ENCODE measurements around the gene GPC1. TPM values are rescaled to one million over a fixed set of nuclear protein-coding genes. Genes with fewer than 3 reads are reported as not detected.

The GPC1 gene
- total and polyA plus RNA-seq, 2 experiments from 2014 or later = 9.0 to 46.2 TPM

- TF ChIP-seq NANOG (IDR thresholded peaks at IDR 0.05; ENCODE audit: borderline replicate concordance) (no peak), JUNB (IDR thresholded peaks at IDR 0.05; ENCODE audit: unreplicated experiment) (no peak), EZH2 (IDR thresholded peaks at IDR 0.05; ENCODE audit: low read depth, unreplicated experiment) (no peak), EZH2phosphoT487 (IDR thresholded peaks at IDR 0.05; ENCODE audit: unreplicated experiment) (no peak), ZNF114 (CRISPR knock-in tag; IDR thresholded peaks at IDR 0.05) (no peak), STAT1 (IDR thresholded peaks at IDR 0.05; ENCODE audit: unreplicated experiment) (no peak), ZNF331 (CRISPR knock-in tag; IDR thresholded peaks at IDR 0.05; ENCODE audit: low read depth) (no peak), CREB1 (CRISPR knock-in tag; IDR thresholded peaks at IDR 0.05; ENCODE audit: low read depth) (no peak), POLR2AphosphoS5 (IDR thresholded peaks at IDR 0.05; ENCODE audit: low read depth) (no peak), REST (IDR thresholded peaks at IDR 0.05; ENCODE audit: unreplicated experiment) (no peak)
- TF ChIP-seq, protein P1, sequence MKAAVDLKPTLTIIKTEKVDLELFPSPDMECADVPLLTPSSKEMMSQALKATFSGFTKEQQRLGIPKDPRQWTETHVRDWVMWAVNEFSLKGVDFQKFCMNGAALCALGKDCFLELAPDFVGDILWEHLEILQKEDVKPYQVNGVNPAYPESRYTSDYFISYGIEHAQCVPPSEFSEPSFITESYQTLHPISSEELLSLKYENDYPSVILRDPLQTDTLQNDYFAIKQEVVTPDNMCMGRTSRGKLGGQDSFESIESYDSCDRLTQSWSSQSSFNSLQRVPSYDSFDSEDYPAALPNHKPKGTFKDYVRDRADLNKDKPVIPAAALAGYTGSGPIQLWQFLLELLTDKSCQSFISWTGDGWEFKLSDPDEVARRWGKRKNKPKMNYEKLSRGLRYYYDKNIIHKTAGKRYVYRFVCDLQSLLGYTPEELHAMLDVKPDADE (IDR thresholded peaks at IDR 0.05) = no peak
- TF ChIP-seq, protein P2, sequence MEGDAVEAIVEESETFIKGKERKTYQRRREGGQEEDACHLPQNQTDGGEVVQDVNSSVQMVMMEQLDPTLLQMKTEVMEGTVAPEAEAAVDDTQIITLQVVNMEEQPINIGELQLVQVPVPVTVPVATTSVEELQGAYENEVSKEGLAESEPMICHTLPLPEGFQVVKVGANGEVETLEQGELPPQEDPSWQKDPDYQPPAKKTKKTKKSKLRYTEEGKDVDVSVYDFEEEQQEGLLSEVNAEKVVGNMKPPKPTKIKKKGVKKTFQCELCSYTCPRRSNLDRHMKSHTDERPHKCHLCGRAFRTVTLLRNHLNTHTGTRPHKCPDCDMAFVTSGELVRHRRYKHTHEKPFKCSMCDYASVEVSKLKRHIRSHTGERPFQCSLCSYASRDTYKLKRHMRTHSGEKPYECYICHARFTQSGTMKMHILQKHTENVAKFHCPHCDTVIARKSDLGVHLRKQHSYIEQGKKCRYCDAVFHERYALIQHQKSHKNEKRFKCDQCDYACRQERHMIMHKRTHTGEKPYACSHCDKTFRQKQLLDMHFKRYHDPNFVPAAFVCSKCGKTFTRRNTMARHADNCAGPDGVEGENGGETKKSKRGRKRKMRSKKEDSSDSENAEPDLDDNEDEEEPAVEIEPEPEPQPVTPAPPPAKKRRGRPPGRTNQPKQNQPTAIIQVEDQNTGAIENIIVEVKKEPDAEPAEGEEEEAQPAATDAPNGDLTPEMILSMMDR (conservative IDR thresholded peaks at IDR 0.05; ENCODE audit: low read depth in 2 of 2) = no peak
- TF ChIP-seq, protein P3, sequence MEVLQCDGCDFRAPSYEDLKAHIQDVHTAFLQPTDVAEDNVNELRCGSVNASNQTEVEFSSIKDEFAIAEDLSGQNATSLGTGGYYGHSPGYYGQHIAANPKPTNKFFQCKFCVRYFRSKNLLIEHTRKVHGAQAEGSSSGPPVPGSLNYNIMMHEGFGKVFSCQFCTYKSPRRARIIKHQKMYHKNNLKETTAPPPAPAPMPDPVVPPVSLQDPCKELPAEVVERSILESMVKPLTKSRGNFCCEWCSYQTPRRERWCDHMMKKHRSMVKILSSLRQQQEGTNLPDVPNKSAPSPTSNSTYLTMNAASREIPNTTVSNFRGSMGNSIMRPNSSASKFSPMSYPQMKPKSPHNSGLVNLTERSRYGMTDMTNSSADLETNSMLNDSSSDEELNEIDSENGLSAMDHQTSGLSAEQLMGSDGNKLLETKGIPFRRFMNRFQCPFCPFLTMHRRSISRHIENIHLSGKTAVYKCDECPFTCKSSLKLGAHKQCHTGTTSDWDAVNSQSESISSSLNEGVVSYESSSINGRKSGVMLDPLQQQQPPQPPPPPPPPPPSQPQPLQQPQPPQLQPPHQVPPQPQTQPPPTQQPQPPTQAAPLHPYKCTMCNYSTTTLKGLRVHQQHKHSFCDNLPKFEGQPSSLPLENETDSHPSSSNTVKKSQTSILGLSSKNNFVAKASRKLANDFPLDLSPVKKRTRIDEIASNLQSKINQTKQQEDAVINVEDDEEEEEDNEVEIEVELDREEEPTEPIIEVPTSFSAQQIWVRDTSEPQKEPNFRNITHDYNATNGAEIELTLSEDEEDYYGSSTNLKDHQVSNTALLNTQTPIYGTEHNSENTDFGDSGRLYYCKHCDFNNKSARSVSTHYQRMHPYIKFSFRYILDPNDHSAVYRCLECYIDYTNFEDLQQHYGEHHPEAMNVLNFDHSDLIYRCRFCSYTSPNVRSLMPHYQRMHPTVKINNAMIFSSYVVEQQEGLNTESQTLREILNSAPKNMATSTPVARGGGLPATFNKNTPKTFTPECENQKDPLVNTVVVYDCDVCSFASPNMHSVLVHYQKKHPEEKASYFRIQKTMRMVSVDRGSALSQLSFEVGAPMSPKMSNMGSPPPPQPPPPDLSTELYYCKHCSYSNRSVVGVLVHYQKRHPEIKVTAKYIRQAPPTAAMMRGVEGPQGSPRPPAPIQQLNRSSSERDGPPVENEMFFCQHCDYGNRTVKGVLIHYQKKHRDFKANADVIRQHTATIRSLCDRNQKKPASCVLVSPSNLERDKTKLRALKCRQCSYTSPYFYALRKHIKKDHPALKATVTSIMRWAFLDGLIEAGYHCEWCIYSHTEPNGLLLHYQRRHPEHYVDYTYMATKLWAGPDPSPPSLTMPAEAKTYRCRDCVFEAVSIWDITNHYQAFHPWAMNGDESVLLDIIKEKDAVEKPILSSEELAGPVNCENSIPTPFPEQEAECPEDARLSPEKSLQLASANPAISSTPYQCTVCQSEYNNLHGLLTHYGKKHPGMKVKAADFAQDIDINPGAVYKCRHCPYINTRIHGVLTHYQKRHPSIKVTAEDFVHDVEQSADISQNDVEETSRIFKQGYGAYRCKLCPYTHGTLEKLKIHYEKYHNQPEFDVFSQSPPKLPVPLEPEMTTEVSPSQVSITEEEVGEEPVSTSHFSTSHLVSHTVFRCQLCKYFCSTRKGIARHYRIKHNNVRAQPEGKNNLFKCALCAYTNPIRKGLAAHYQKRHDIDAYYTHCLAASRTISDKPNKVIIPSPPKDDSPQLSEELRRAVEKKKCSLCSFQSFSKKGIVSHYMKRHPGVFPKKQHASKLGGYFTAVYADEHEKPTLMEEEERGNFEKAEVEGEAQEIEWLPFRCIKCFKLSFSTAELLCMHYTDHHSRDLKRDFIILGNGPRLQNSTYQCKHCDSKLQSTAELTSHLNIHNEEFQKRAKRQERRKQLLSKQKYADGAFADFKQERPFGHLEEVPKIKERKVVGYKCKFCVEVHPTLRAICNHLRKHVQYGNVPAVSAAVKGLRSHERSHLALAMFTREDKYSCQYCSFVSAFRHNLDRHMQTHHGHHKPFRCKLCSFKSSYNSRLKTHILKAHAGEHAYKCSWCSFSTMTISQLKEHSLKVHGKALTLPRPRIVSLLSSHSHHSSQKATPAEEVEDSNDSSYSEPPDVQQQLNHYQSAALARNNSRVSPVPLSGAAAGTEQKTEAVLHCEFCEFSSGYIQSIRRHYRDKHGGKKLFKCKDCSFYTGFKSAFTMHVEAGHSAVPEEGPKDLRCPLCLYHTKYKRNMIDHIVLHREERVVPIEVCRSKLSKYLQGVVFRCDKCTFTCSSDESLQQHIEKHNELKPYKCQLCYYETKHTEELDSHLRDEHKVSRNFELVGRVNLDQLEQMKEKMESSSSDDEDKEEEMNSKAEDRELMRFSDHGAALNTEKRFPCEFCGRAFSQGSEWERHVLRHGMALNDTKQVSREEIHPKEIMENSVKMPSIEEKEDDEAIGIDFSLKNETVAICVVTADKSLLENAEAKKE (CRISPR knock-in tag; IDR thresholded peaks at IDR 0.05) = no peak
- Mint-ChIP-seq H3K9me3 (peaks cover 63% of the 10 kb centered on the region), H3K4me1 (no peaks in the 10 kb centered on the region), H3K27ac (no peak overlapping the region), H3K27me3 (ENCODE audit: insufficient read depth, low read depth, poor library complexity) (peaks cover 6% of the 10 kb centered on the region), H3K4me3 (no peak overlapping the region), H3K36me3 (ENCODE audit: low read depth) (peaks cover 13% of the 10 kb centered on the region; the same call in 1 of the 3 replicates)
- ATAC-seq (no peak), DNase-seq (ENCODE audit: low spot score) (no peak)
- Histone ChIP-seq H2AFZ (no peak overlapping the region), H3K36me3 (ENCODE audit: insufficient read depth) (no peaks in the 10 kb centered on the region), H4K20me1 (replicated peaks; ENCODE audit: insufficient read depth) (no peaks in the 10 kb centered on the region), H3K4me2 (no peak overlapping the region), H3F3A (replicated peaks; ENCODE audit: low read depth) (no peaks in the 10 kb centered on the region), H3K27me3 (ENCODE audit: insufficient read depth) (no peaks in the 10 kb centered on the region), H3K4me3 (no peak overlapping the region), H3K79me2 (replicated peaks; ENCODE audit: insufficient read depth) (no peaks in the 10 kb centered on the region), H3K27ac (ENCODE audit: low read depth) (no peak overlapping the region), H3K9me2 (ENCODE audit: insufficient read depth) (no peaks in the 10 kb centered on the region), H3K4me1 (ENCODE audit: insufficient read depth) (no peaks in the 10 kb centered on the region)
Observed at GRCh38 chr2:240422658-240423329, 12.7 kb upstream of the GPC1 start.
